Measurements from ENCODE around the gene GSG1.

GSG1 gene

GRCh38 chr12:13103391-13104033, at the start of gene GSG1:
Gene GSG1 (minus strand): TSS chr12:13103667. CDS start chr12:13103512, 155 bp downstream.
- no peak for DNase-seq (ENCODE audit: low read depth in 3 of 3)

GRCh38 chr12:13153180-13153579, 49.7 kb upstream of the GSG1 start:
- no peak for DNase-seq (ENCODE audit: low read depth in 3 of 3)

- no peak for DNase-seq (ENCODE audit: low read depth in 3 of 3)
Observed at GRCh38 chr12:13152756-13153155, 49.3 kb upstream of the GSG1 start.

GRCh38 chr12:13152281-13152680, 48.8 kb upstream of the GSG1 start:
- DNase-seq (ENCODE audit: low read depth in 3 of 3): no peak

GRCh38 chr12:13149411-13149810, 45.9 kb upstream of the GSG1 start:
- DNase-seq (ENCODE audit: low read depth in 3 of 3): no peak

GRCh38 chr12:13148485-13148847, 45.0 kb upstream of the GSG1 start:
- DNase-seq (ENCODE audit: low read depth in 3 of 3): no peak

- no peak for DNase-seq (ENCODE audit: low read depth in 3 of 3)
Observed at GRCh38 chr12:13147688-13148484, 44.4 kb upstream of the GSG1 start.

GRCh38 chr12:13146336-13146938, 43.0 kb upstream of the GSG1 start:
- no peak for DNase-seq (ENCODE audit: low read depth in 3 of 3)

- no peak for DNase-seq (ENCODE audit: low read depth in 3 of 3)
Observed at GRCh38 chr12:13144266-13144828, 40.9 kb upstream of the GSG1 start.

GRCh38 chr12:13142747-13143146, 39.3 kb upstream of the GSG1 start:
- no peak for DNase-seq (ENCODE audit: low read depth in 3 of 3)

- no peak for DNase-seq (ENCODE audit: low read depth in 3 of 3)
Observed at GRCh38 chr12:13141686-13142085, 38.2 kb upstream of the GSG1 start.

- no peak for DNase-seq (ENCODE audit: low read depth in 3 of 3)
Observed at GRCh38 chr12:13135371-13136178, 32.1 kb upstream of the GSG1 start.

GRCh38 chr12:13133886-13134285, 30.4 kb upstream of the GSG1 start:
- DNase-seq (ENCODE audit: low read depth in 3 of 3): no peak

GRCh38 chr12:13130981-13131380, 27.5 kb upstream of the GSG1 start:
- no peak for DNase-seq (ENCODE audit: low read depth in 3 of 3)

- no peak for DNase-seq (ENCODE audit: low read depth in 3 of 3)
Observed at GRCh38 chr12:13128291-13128965, 25.0 kb upstream of the GSG1 start.

- no peak for DNase-seq (ENCODE audit: low read depth in 3 of 3)
Observed at GRCh38 chr12:13127444-13127843, 24.0 kb upstream of the GSG1 start.

GRCh38 chr12:13126494-13126893, 23.0 kb upstream of the GSG1 start:
- DNase-seq (ENCODE audit: low read depth in 3 of 3): no peak

GRCh38 chr12:13125996-13126395, 22.5 kb upstream of the GSG1 start:
- no peak for DNase-seq (ENCODE audit: low read depth in 3 of 3)

GRCh38 chr12:13124656-13125505, 21.4 kb upstream of the GSG1 start:
- no peak for DNase-seq (ENCODE audit: low read depth in 3 of 3)

GRCh38 chr12:13121568-13121967, 18.1 kb upstream of the GSG1 start:
- DNase-seq (ENCODE audit: low read depth in 3 of 3): no peak
